ENCODE results near the gene RIPOR2. TPM values are rescaled to one million over a fixed set of nuclear protein-coding genes. Genes with fewer than 3 reads are reported as not detected.

The RIPOR2 gene
- total and polyA plus RNA-seq, 4 experiments from 2014 or later = 420 to 458 (median 431) TPM

DNA sequence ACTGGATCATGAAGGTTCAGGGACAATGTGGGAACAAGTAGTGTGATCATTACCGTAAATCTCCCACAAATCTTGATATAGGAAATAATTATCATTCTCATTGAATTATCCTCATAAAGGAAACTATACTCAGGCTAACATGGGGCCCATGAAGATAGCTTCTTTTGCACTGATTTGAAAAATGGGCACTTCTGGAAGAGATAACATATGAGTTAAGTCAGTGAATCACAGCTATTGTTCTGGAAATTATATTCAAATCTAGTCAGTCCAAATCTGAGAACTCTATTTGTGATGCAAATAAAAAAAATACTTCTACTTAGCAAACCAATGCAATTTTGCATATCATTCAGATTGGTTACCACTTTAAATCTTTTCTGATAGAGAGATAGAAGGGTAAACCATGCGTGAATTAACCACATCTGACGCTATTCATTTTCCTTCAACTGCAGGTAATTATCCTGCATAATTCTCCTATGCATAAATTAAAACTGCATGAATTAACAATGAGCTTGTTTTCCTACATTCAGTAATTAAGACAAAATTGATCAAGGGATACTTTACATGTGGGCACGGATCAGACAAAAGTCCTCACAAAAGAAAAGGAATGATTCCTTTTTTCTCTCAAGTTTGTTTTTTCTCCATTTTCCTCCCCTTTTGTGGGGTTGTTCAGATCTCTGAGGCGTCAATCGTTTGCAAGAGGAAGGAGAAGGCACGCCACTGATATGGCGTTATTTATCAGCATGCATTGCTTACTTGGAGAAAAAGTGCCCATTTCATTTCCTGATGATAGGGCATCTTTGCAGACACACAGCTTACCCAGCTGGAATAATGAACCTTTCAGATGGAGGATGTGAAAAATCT lies 36.4 kb downstream of the RIPOR2 start:
- Mint-ChIP-seq H3K27ac (peak overlapping the region; percentile 76 to 94 (median 91)), H3K27me3 (no peaks in the 10 kb centered on the region), H3K4me3 (peak overlapping the region; percentile 26 to 84 (median 74)), H3K9me3 (peaks cover 0 to 6% (median 0%) of the 10 kb centered on the region in 8 donors), H3K36me3 (peaks cover 71 to 78% of the 10 kb centered on the region in 2 donors), H3K4me1 (peaks cover 76 to 97% (median 86%) of the 10 kb centered on the region in 4 donors)
- POLR2A ChIA-PET (ENCODE audit: partially characterized antibody) = interaction anchor here (0.7 to 26.9 kb wide), 23 partner anchors 10 to 374 kb away, joined by 3 to 734 read pairs (median 4); partner anchors contain the start of gene RIPOR2
- no peak overlapping the region for H3K4me3 ChIP-seq (ENCODE audit: low read length in 2 of 2)
- DNase-seq = peak in 2 of 5 donors; percentile 20 to 24
- H3K36me3 ChIP-seq (ENCODE audit: insufficient read depth, low read length) = peaks cover 33% of the 10 kb centered on the region
- CTCF ChIA-PET (ENCODE audit: partially characterized antibody) = interaction anchor here (0.7 to 4.2 kb wide), 13 partner anchors 11 to 128 kb away, joined by 3 to 39 read pairs (median 8); partner anchors contain the start of gene RIPOR2
- H3K27ac ChIP-seq (ENCODE audit: low read depth, low read length) = peak overlapping the region; percentile 38
- H3K9me3 ChIP-seq (ENCODE audit: control insufficient read depth in 1 of 2, low read length in 2 of 2) = no peaks in the 10 kb centered on the region
- H3K27me3 ChIP-seq (ENCODE audit: insufficient read depth, low read length) = no peaks in the 10 kb centered on the region
- intact Hi-C loops (cut with micrococcal nuclease) = loop anchor here (1.0 to 2.0 kb wide), 2 partner anchors 9 to 17 kb away; no protein-coding TSS in a partner anchor
- H3K4me1 ChIP-seq (ENCODE audit: insufficient read depth, low read length) = peaks cover 95% of the 10 kb centered on the region

DNA sequence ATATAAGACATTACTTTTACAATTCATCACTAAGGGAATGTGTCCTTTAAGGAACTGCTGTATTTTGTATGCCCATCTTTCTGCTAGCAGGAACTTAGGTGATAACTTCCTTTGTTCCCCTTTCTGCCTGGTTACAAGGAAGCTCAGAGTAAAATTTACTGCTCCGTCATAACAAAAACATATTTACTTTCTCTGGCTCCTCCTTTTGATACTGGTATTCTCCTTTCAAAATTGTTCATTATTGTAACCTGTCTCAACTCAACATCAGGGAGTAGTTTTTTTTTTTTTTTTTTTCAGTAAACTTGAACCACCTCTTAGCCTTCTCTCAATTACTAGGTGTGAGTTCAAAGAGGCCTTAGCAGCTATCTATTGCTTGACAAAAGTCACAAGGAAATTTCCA lies 37.1 kb downstream of the RIPOR2 start:
- Histone ChIP-seq H3K27ac (ENCODE audit: low read depth, low read length) (peak overlapping the region; percentile 38), H3K9me3 (ENCODE audit: control insufficient read depth in 1 of 2, low read length in 2 of 2) (no peaks in the 10 kb centered on the region), H3K4me3 (ENCODE audit: low read length in 2 of 2) (no peak overlapping the region), H3K36me3 (ENCODE audit: insufficient read depth, low read length) (peaks cover 26% of the 10 kb centered on the region), H3K4me1 (ENCODE audit: insufficient read depth, low read length) (peaks cover 95% of the 10 kb centered on the region), H3K27me3 (ENCODE audit: insufficient read depth, low read length) (no peaks in the 10 kb centered on the region)
- intact Hi-C loops (cut with micrococcal nuclease) = loop anchor here (1.0 to 2.0 kb wide), 2 partner anchors 10 to 16 kb away; no protein-coding TSS in a partner anchor
- Mint-ChIP-seq H3K27ac (peak overlapping the region; percentile 76 to 94 (median 91)), H3K36me3 (peaks cover 71 to 78% of the 10 kb centered on the region in 2 donors), H3K4me1 (peaks cover 76 to 97% (median 87%) of the 10 kb centered on the region in 4 donors), H3K4me3 (peak overlapping the region in 5 of 8 donors; percentile 27 to 84 (median 46)), H3K9me3 (peaks cover 0 to 6% (median 0%) of the 10 kb centered on the region in 8 donors), H3K27me3 (no peaks in the 10 kb centered on the region)
- ChIA-PET CTCF (ENCODE audit: partially characterized antibody) (interaction anchor here (0.7 to 4.2 kb wide), 10 partner anchors 12 to 119 kb away, joined by 3 to 39 read pairs (median 8); partner anchors contain the start of gene RIPOR2), POLR2A (ENCODE audit: partially characterized antibody) (interaction anchor here (0.7 to 26.9 kb wide), 17 partner anchors 9 to 373 kb away, joined by 3 to 734 read pairs (median 5); partner anchors contain the start of gene RIPOR2)
- DNase-seq = no peak

- CTCF ChIA-PET (ENCODE audit: partially characterized antibody) = interaction anchor here (4.2 kb wide), 1 partner anchor 95 kb away, joined by 39 read pairs; no protein-coding TSS in a partner anchor
- H3K27me3 Mint-ChIP-seq = no peaks in the 10 kb centered on the region
- H3K4me1 Mint-ChIP-seq = peaks cover 78 to 98% (median 89%) of the 10 kb centered on the region in 4 donors
- peak overlapping the region; percentile 43 to 87 (median 81) for H3K27ac Mint-ChIP-seq
- no peak overlapping the region for H3K27ac ChIP-seq (ENCODE audit: low read depth, low read length)
- H3K4me1 ChIP-seq (ENCODE audit: insufficient read depth, low read length) = peaks cover 95% of the 10 kb centered on the region
- no peaks in the 10 kb centered on the region for H3K27me3 ChIP-seq (ENCODE audit: insufficient read depth, low read length)
- H3K36me3 Mint-ChIP-seq = peaks cover 72 to 81% of the 10 kb centered on the region in 2 donors
- no peaks in the 10 kb centered on the region for H3K9me3 ChIP-seq (ENCODE audit: control insufficient read depth in 1 of 2, low read length in 2 of 2)
- H3K4me3 ChIP-seq (ENCODE audit: low read length in 2 of 2) = no peak overlapping the region
- H3K36me3 ChIP-seq (ENCODE audit: insufficient read depth, low read length) = peaks cover 26% of the 10 kb centered on the region
- no peaks in the 10 kb centered on the region for H3K9me3 Mint-ChIP-seq
- DNase-seq = no peak
- peak overlapping the region in 4 of 8 donors; percentile 14 to 43 (median 28) for H3K4me3 Mint-ChIP-seq
- intact Hi-C loops (cut with micrococcal nuclease) = no loop called here
- POLR2A ChIA-PET (ENCODE audit: partially characterized antibody) = interaction anchor here (1.4 to 26.9 kb wide), 2 partner anchors 13 to 31 kb away, joined by 3 to 734 read pairs; partner anchors contain the start of gene RIPOR2
Measured at GRCh38 chr6:24897186-24897585, 38.6 kb downstream of the RIPOR2 start.

- Mint-ChIP-seq H3K27ac (peak overlapping the region; percentile 72 to 87 (median 77)), H3K27me3 (no peaks in the 10 kb centered on the region), H3K9me3 (no peaks in the 10 kb centered on the region), H3K4me3 (peak overlapping the region in 6 of 8 donors; percentile 28 to 69 (median 48)), H3K36me3 (peaks cover 53 to 69% of the 10 kb centered on the region in 2 donors), H3K4me1 (peaks cover 68 to 94% (median 80%) of the 10 kb centered on the region in 4 donors)
- intact Hi-C loops (cut with micrococcal nuclease) = loop anchor here (1.0 kb wide), 1 partner anchor 8 kb away; no protein-coding TSS in a partner anchor
- Histone ChIP-seq H3K9me3 (ENCODE audit: control insufficient read depth in 1 of 2, low read length in 2 of 2) (no peaks in the 10 kb centered on the region), H3K4me1 (ENCODE audit: insufficient read depth, low read length) (peaks cover 90% of the 10 kb centered on the region), H3K27ac (ENCODE audit: low read depth, low read length) (peak overlapping the region; percentile 22), H3K36me3 (ENCODE audit: insufficient read depth, low read length) (peaks cover 21% of the 10 kb centered on the region), H3K27me3 (ENCODE audit: insufficient read depth, low read length) (no peaks in the 10 kb centered on the region), H3K4me3 (ENCODE audit: low read length in 2 of 2) (no peak overlapping the region)
- ChIA-PET CTCF (ENCODE audit: partially characterized antibody) (interaction anchor here (1.5 to 2.8 kb wide), 2 partner anchors 18 to 98 kb away, joined by 4 to 12 read pairs; no protein-coding TSS in a partner anchor), POLR2A (ENCODE audit: partially characterized antibody) (interaction anchor here (1.0 kb wide), 3 partner anchors 16 to 98 kb away, joined by 3 to 4 read pairs (median 3); no protein-coding TSS in a partner anchor)
- no peak for DNase-seq
Measured at GRCh38 chr6:24893342-24893850, 42.4 kb downstream of the RIPOR2 start.

GRCh38 chr6:24891004-24891403 lies 44.8 kb downstream of the RIPOR2 start:
- H3K27me3 ChIP-seq (ENCODE audit: insufficient read depth, low read length) = no peaks in the 10 kb centered on the region
- peaks cover 23% of the 10 kb centered on the region for H3K36me3 ChIP-seq (ENCODE audit: insufficient read depth, low read length)
- intact Hi-C loops (cut with micrococcal nuclease) = no loop called here
- Mint-ChIP-seq H3K27ac (peak overlapping the region; percentile 7 to 85 (median 77)), H3K36me3 (peaks cover 47 to 72% of the 10 kb centered on the region in 2 donors), H3K27me3 (no peaks in the 10 kb centered on the region), H3K4me3 (peak overlapping the region in 7 of 8 donors; percentile 17 to 66 (median 22)), H3K4me1 (peaks cover 72 to 94% (median 83%) of the 10 kb centered on the region in 4 donors), H3K9me3 (no peaks in the 10 kb centered on the region)
- no peaks in the 10 kb centered on the region for H3K9me3 ChIP-seq (ENCODE audit: control insufficient read depth in 1 of 2, low read length in 2 of 2)
- ChIA-PET CTCF (ENCODE audit: partially characterized antibody) (interaction anchor here (1.5 to 2.8 kb wide), 4 partner anchors 10 to 101 kb away, joined by 3 to 12 read pairs (median 6); no protein-coding TSS in a partner anchor), POLR2A (ENCODE audit: partially characterized antibody) (interaction anchor here (0.6 to 3.6 kb wide), 7 partner anchors 8 to 91 kb away, joined by 3 to 19 read pairs (median 4); partner anchors contain the start of gene RIPOR2)
- H3K4me1 ChIP-seq (ENCODE audit: insufficient read depth, low read length) = peaks cover 92% of the 10 kb centered on the region
- no peak overlapping the region for H3K4me3 ChIP-seq (ENCODE audit: low read length in 2 of 2)
- H3K27ac ChIP-seq (ENCODE audit: low read depth, low read length) = no peak overlapping the region
- DNase-seq = no peak

- ChIA-PET CTCF (ENCODE audit: partially characterized antibody) (interaction anchor here (1.8 to 2.8 kb wide), 3 partner anchors 19 to 101 kb away, joined by 5 to 12 read pairs (median 7); no protein-coding TSS in a partner anchor), POLR2A (ENCODE audit: partially characterized antibody) (interaction anchor here (1.3 to 3.6 kb wide), 3 partner anchors 8 to 32 kb away, joined by 5 to 19 read pairs (median 6); no protein-coding TSS in a partner anchor)
- no peaks in the 10 kb centered on the region for H3K9me3 ChIP-seq (ENCODE audit: control insufficient read depth in 1 of 2, low read length in 2 of 2)
- no peak overlapping the region for H3K27ac ChIP-seq (ENCODE audit: low read depth, low read length)
- H3K9me3 Mint-ChIP-seq = no peaks in the 10 kb centered on the region
- H3K27ac Mint-ChIP-seq = peak overlapping the region in 6 of 7 donors; percentile 61 to 86 (median 78)
- peaks cover 23% of the 10 kb centered on the region for H3K36me3 ChIP-seq (ENCODE audit: insufficient read depth, low read length)
- peaks cover 72 to 95% (median 83%) of the 10 kb centered on the region in 4 donors for H3K4me1 Mint-ChIP-seq
- peaks cover 49 to 73% of the 10 kb centered on the region in 2 donors for H3K36me3 Mint-ChIP-seq
- H3K27me3 ChIP-seq (ENCODE audit: insufficient read depth, low read length) = no peaks in the 10 kb centered on the region
- no peak overlapping the region for H3K4me3 ChIP-seq (ENCODE audit: low read length in 2 of 2)
- DNase-seq = no peak
- no peaks in the 10 kb centered on the region for H3K27me3 Mint-ChIP-seq
- peaks cover 94% of the 10 kb centered on the region for H3K4me1 ChIP-seq (ENCODE audit: insufficient read depth, low read length)
- peak overlapping the region in 5 of 8 donors; percentile 21 to 44 (median 22) for H3K4me3 Mint-ChIP-seq
- intact Hi-C loops (cut with micrococcal nuclease) = no loop called here
Measured at GRCh38 chr6:24890471-24890870, 45.3 kb downstream of the RIPOR2 start.

Data from CD4-positive, alpha-beta memory T cell (primary cell).